HG02852 (cell line): ENCODE results near the gene DLG2.

Experiments used
- ATAC-seq: cut with Tn5 transposase; IDR thresholded peaks from one replicate; pipeline ENCODE4 v1.9.1; 2021; ENCODE audit warnings: mild to moderate bottlenecking, moderate library complexity; ENCODE audit not compliant: unreplicated experiment

Gene DLG2

GRCh38 chr11:84924154-84924692, 702.9 kb downstream of the DLG2 start:
- ATAC-seq, result no peak

GRCh38 chr11:84923489-84923888, 703.7 kb downstream of the DLG2 start:
- no peak for ATAC-seq

- no peak for ATAC-seq
These were observed 704.3 kb downstream of the DLG2 start for GRCh38 chr11:84922836-84923235.

- ATAC-seq, result no peak
These were observed 704.8 kb downstream of the DLG2 start for GRCh38 chr11:84922212-84922805.

GRCh38 chr11:84914511-84914910, 712.6 kb downstream of the DLG2 start:
- no peak for ATAC-seq

GRCh38 chr11:84909740-84910139, 717.4 kb downstream of the DLG2 start:
- no peak for ATAC-seq

- ATAC-seq, result no peak
These were observed 720.1 kb downstream of the DLG2 start for GRCh38 chr11:84906995-84907394.

GRCh38 chr11:84905411-84905810, 721.7 kb downstream of the DLG2 start:
- ATAC-seq, result no peak

- no peak for ATAC-seq
These were observed 724.7 kb downstream of the DLG2 start for GRCh38 chr11:84902445-84902844.

- no peak for ATAC-seq
These were observed 725.2 kb downstream of the DLG2 start for GRCh38 chr11:84901991-84902390.

- no peak for ATAC-seq
These were observed 727.4 kb downstream of the DLG2 start for GRCh38 chr11:84899740-84900139.

GRCh38 chr11:84899134-84899533, 728.0 kb downstream of the DLG2 start:
- ATAC-seq, result no peak

- no peak for ATAC-seq
These were observed 732.5 kb downstream of the DLG2 start for GRCh38 chr11:84894666-84895065.

GRCh38 chr11:84890676-84891075, 736.5 kb downstream of the DLG2 start:
- no peak for ATAC-seq

GRCh38 chr11:84889556-84889955, 737.6 kb downstream of the DLG2 start:
- ATAC-seq, result no peak

- ATAC-seq, result no peak
These were observed 740.0 kb downstream of the DLG2 start for GRCh38 chr11:84887055-84887629.

- no peak for ATAC-seq
These were observed 740.8 kb downstream of the DLG2 start for GRCh38 chr11:84886344-84886743.

- ATAC-seq, result no peak
These were observed 742.3 kb downstream of the DLG2 start for GRCh38 chr11:84884836-84885235.

GRCh38 chr11:84882056-84882455, 745.1 kb downstream of the DLG2 start:
- ATAC-seq, result no peak

- no peak for ATAC-seq
These were observed 756.0 kb downstream of the DLG2 start for GRCh38 chr11:84871116-84871515.

GRCh38 chr11:84870486-84870885, 756.7 kb downstream of the DLG2 start:
- ATAC-seq, result no peak

- no peak for ATAC-seq
These were observed 760.2 kb downstream of the DLG2 start for GRCh38 chr11:84866922-84867321.
